ENCODE measurements around the gene KCTD12. TPM values are rescaled to one million over a fixed set of nuclear protein-coding genes. Genes with fewer than 3 reads are reported as not detected.

The KCTD12 gene
- total RNA-seq, 1 donor from 2014 or later = 15.3 TPM

- H3K4me3 ChIP-seq (ENCODE audit: low read depth, low read length) = no peak overlapping the region
- H3K27me3 ChIP-seq (ENCODE audit: control insufficient read depth, insufficient read depth, low read length) = no peaks in the 10 kb centered on the region
- TF ChIP-seq CTCF (IDR thresholded peaks at IDR 0.05; ENCODE audit: insufficient read depth, low read length, severe bottlenecking) = no peak
- DNase-seq (ENCODE audit: low read depth) (no peak), FAIRE-seq (no peak)
- no peaks in the 10 kb centered on the region for H3K36me3 ChIP-seq (ENCODE audit: control insufficient read depth, insufficient read depth, low read length)
Measured at GRCh38 chr13:76832258-76832988, 53.8 kb downstream of the KCTD12 start.

- H3K36me3 ChIP-seq (ENCODE audit: control insufficient read depth, insufficient read depth, low read length) = no peaks in the 10 kb centered on the region
- DNase-seq (ENCODE audit: low read depth) = no peak
- H3K4me3 ChIP-seq (ENCODE audit: low read depth, low read length) = no peak overlapping the region
- H3K27me3 ChIP-seq (ENCODE audit: control insufficient read depth, insufficient read depth, low read length) = no peaks in the 10 kb centered on the region
- no peak for TF ChIP-seq CTCF (IDR thresholded peaks at IDR 0.05; ENCODE audit: insufficient read depth, low read length, severe bottlenecking)
- no peak for FAIRE-seq
Measured at GRCh38 chr13:76830805-76831204, 55.4 kb downstream of the KCTD12 start.

Other genes with a start within 250 kb of the KCTD12 start
- not detected in 2 replicates for gene ACOD1, start 62.1 kb upstream of the KCTD12 start, total RNA-seq
- gene CLN5, start 105.7 kb upstream of the KCTD12 start, total RNA-seq = 21.1 and 27.0 TPM in 2 replicates
- gene FBXL3, start 140.8 kb upstream of the KCTD12 start, total RNA-seq = 42.9 and 51.6 TPM in 2 replicates